Muscle of leg (tissue), 11 donors: ENCODE measurements around the gene NUBPL. TPM values are rescaled to one million over a fixed set of nuclear protein-coding genes. Genes with fewer than 3 reads are reported as not detected.

Experiments used
- DNase-seq: peaks from one replicate; pipeline ENCODE4 v3.0.0; 2013
- H3K27ac ChIP-seq: one replicate; pipeline ENCODE4 v1.5.1; 2013; ENCODE audit warnings: mild to moderate bottlenecking, low read length, control low read depth
- H3K27me3 ChIP-seq: one replicate; pipeline ENCODE4 v1.6.1; 2013; ENCODE audit warnings: low read length; ENCODE audit not compliant: control insufficient read depth, insufficient read depth
- H3K36me3 ChIP-seq: one replicate; pipeline ENCODE4 v1.6.1; 2013; ENCODE audit warnings: low read length; ENCODE audit not compliant: control insufficient read depth, insufficient read depth
- H3K4me1 ChIP-seq: one replicate; pipeline ENCODE4 v1.6.1; 2013; ENCODE audit warnings: low read length; ENCODE audit not compliant: control insufficient read depth, insufficient read depth
- H3K4me3 ChIP-seq: one replicate; pipeline ENCODE4 v1.5.1; 2013; ENCODE audit warnings: low read length, control low read depth
- H3K9me3 ChIP-seq: replicated peaks from 2 replicates; pipeline ENCODE4 v1.6.1; 2013; ENCODE audit warnings: low read depth, low read length; ENCODE audit not compliant: control insufficient read depth
- WGBS: methylation state at CpG from one replicate; pipeline ENCODE4 v1.1.5; 2013; ENCODE audit warnings: missing lambda C conversion rate; ENCODE audit not compliant: insufficient coverage; 5-methylcytosine and 5-hydroxymethylcytosine counted together
- polyA plus RNA-seq, 8 donors: library from polyadenylated mRNA; unstranded; fragments of 120-200 nt; gene quantifications; one replicate each; pipeline versions ENCODE4 v1.2.1 to v1.2.3, GENCODE V29; 2013; ENCODE audit warnings: inconsistent platforms in 1 of 8, low replicate concordance in 1 of 8; ENCODE audit not compliant: insufficient read length in 8 of 8, insufficient read depth in 1 of 8
- total RNA-seq: library from RNA; stranded (reverse); fragments of 120-200 nt; gene quantifications from one replicate; pipeline ENCODE4 v1.2.4, GENCODE V29; 2013

Gene NUBPL
- total and polyA plus RNA-seq, 9 donors, result 7.2 to 11.2 (median 8.2) TPM

DNA sequence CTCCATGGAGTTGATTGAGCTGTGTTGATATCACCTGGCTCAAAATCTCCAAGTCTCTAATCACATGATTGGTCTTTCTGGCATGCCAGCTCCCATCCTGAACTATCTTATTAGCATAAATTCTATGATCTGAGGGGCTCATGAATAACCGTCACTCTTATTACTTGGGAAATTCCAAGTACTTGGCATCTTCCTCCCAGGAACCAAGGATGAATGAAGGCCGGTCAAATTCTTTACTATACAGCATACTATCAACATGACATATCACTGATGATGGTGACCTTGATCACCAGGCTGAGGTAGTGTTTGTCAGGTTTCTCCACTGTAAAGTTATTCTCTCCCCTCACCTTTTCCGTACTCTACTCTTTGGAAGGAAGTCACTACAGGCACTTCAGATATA, 16.4 kb upstream of the NUBPL start:
- Histone ChIP-seq H3K27me3 (no peaks in the 10 kb centered on the region), H3K36me3 (no peaks in the 10 kb centered on the region), H3K9me3 (no peaks in the 10 kb centered on the region), H3K4me1 (no peaks in the 10 kb centered on the region), H3K4me3 (no peak overlapping the region), H3K27ac (no peak overlapping the region)
- no CpG with 5 or more reads among the region's 3 CpGs for WGBS
- no peak for DNase-seq

DNA sequence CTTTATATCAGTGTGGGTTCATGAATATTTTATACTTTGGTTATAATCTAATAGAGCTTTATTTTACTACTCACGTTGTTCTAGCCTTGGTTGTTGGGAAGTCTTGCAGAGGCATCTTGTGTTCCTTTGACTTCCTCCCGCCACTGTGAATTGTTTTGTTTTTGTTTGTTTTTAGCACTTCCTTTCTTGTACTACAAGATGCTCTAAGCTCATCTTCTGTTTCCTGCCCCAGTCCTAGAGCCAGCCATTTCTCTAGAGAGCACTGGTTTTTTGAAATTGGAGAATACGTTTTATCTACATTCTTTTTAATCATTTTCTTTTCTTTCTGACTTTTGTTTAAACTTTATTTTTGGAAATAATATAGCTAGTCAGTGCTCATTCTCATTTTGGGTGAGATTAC, 15.9 kb upstream of the NUBPL start:
- Histone ChIP-seq H3K36me3 (no peaks in the 10 kb centered on the region), H3K27me3 (no peaks in the 10 kb centered on the region), H3K4me3 (no peak overlapping the region), H3K27ac (no peak overlapping the region), H3K9me3 (no peaks in the 10 kb centered on the region), H3K4me1 (no peaks in the 10 kb centered on the region)
- no CpG with 5 or more reads among the region's 3 CpGs for WGBS
- DNase-seq, result peak; percentile 42

DNA sequence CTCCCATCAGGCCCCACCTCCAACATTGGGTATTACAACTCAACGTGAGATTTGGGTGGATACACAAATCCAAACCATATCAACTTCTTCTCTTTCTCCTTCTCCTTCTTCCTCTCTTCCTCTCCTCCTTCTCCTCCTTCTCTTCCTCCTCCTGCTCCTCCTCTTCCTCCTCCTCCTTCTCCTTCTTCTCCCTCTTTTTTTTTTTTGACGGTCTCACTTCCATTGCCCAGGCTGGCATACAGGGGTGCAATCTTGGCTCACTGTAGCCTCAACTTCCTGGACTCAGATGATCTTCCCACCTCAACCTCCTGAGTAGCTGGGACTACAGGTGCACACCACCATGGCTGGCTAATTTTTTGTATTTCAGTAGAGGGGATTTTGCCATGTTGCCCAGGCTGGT, 11.4 kb upstream of the NUBPL start:
- DNase-seq, result no peak
- H3K4me3 ChIP-seq, result no peak overlapping the region
- no peak overlapping the region for H3K27ac ChIP-seq
- no peaks in the 10 kb centered on the region for H3K4me1 ChIP-seq
- WGBS, result 67% methylated on average over 1 of the region's 2 CpGs
- no peaks in the 10 kb centered on the region for H3K27me3 ChIP-seq
- H3K9me3 ChIP-seq, result no peaks in the 10 kb centered on the region
- H3K36me3 ChIP-seq, result no peaks in the 10 kb centered on the region

DNA sequence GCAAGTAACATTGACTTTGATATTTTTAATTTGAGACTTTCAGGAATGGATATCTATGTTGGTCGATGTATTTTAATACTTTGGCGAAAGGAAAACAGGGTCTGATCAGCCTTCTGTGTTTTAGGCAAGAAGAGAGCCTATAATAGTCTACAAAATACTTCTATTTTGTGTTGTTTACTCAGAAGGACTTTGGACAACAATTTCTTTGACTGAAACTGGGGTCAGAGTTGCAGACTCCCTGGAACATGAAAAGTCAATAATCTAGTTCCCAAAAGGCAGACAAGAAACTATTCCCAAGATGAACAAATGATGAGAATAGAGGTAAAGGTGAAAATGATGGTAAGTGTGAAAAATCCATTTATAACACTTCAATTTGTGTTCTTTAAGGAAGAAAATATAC, 10.6 kb upstream of the NUBPL start:
- DNase-seq, result no peak
- no peaks in the 10 kb centered on the region for H3K36me3 ChIP-seq
- no peak overlapping the region for H3K4me3 ChIP-seq
- no peak overlapping the region for H3K27ac ChIP-seq
- H3K27me3 ChIP-seq, result no peaks in the 10 kb centered on the region
- no peaks in the 10 kb centered on the region for H3K9me3 ChIP-seq
- no peaks in the 10 kb centered on the region for H3K4me1 ChIP-seq
- 67% methylated on average over 1 of the region's 2 CpGs for WGBS

DNA sequence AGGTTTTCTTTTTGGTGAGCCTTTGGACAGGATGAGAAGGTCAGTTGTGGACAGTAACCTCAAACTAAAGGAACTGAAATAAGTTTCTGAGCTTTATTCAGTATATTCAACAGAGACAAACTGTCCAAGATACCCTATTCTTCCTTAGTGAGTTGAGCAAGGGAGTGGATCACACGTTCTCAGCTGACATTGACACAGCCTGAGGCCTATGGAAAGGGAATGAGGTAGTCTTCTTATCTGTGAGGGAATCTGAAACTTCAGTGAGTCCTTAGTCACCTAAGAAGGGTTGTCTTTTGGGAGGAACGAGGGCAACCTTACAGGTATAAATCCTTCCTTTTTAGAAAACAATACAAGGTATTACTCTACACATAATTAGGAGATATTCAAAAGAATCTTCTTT, 5.0 kb upstream of the NUBPL start:
- no peak for DNase-seq
- Histone ChIP-seq H3K36me3 (no peaks in the 10 kb centered on the region), H3K27ac (no peak overlapping the region), H3K4me3 (no peak overlapping the region), H3K4me1 (no peaks in the 10 kb centered on the region), H3K9me3 (no peaks in the 10 kb centered on the region), H3K27me3 (no peaks in the 10 kb centered on the region)
- no CpG with 5 or more reads among the region's 2 CpGs for WGBS

DNA sequence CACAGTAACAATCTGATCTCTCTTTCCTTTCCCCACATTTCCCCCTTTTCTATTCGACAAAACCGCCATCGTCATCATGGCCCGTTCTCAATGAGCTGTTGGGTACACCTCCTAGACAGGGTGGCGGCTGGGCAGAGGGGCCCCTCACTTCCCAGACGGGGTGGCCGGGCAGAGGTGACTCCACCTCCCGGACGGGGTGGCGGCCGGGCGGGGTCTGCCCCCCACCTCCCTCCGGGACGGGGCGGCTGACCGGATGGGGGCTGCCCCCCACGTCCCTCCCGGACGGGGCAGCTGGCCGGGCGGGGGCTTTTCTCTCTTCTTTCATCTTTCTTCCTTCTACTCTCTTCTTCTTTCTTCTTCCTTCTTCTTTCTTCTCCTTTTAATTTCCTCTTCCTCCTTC, 1.3 kb upstream of the NUBPL start:
- H3K27ac ChIP-seq, result no peak overlapping the region
- H3K36me3 ChIP-seq, result no peaks in the 10 kb centered on the region
- H3K9me3 ChIP-seq, result no peaks in the 10 kb centered on the region
- H3K4me3 ChIP-seq, result no peak overlapping the region
- 94% methylated on average over 20 of the region's 21 CpGs for WGBS
- H3K4me1 ChIP-seq, result no peaks in the 10 kb centered on the region
- no peak for DNase-seq
- H3K27me3 ChIP-seq, result no peaks in the 10 kb centered on the region

DNA sequence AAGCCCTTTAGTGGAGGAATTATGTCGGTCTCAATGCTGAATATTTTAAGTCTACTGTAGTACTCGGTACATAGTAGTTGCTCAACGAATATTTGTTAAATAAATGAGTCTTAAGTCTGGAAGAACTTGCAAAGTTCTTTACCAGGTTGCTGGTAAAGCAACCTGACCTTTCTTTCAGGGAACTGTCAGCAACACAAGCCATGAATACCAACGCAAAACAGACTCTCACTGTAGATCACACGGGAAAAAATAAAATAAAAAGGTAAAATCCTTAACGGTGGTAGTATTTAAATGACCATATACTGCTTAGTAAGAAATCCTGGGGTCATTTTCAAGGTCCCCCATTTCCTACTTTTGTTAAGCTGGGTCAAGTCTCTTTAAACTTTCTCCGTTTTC, 447 bp upstream of the NUBPL start:
- no CpG with 5 or more reads among the region's 7 CpGs for WGBS
- Histone ChIP-seq H3K27ac (peak overlapping the region; percentile 97), H3K36me3 (no peaks in the 10 kb centered on the region), H3K4me1 (no peaks in the 10 kb centered on the region), H3K27me3 (no peaks in the 10 kb centered on the region), H3K4me3 (peak overlapping the region; percentile 95), H3K9me3 (no peaks in the 10 kb centered on the region)
- no peak for DNase-seq

DNA sequence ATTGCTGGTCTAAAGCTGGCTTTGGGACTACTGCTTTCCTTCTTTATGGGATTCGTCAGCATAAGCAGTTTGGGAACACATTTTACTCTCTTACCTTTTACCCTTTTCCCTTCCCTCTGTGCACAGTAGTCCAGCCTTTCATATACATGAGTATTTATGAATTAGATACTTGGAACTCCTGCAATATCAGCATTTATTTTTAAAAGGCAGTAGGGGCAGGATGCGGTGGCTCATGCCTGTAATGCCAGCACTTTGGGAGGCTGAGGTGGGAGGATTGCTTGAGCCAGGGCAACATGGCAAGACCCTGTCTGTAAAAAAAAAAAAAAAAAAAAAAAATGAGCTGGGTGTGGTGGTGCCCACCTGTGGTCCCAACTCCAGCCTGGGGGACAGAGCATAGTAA, 3.0 kb downstream of the NUBPL start:
- Histone ChIP-seq H3K9me3 (no peaks in the 10 kb centered on the region), H3K27ac (no peak overlapping the region), H3K36me3 (peaks cover 4% of the 10 kb centered on the region), H3K27me3 (no peaks in the 10 kb centered on the region), H3K4me3 (no peak overlapping the region), H3K4me1 (no peaks in the 10 kb centered on the region)
- no peak for DNase-seq
- no CpG with 5 or more reads among the region's 2 CpGs for WGBS

DNA sequence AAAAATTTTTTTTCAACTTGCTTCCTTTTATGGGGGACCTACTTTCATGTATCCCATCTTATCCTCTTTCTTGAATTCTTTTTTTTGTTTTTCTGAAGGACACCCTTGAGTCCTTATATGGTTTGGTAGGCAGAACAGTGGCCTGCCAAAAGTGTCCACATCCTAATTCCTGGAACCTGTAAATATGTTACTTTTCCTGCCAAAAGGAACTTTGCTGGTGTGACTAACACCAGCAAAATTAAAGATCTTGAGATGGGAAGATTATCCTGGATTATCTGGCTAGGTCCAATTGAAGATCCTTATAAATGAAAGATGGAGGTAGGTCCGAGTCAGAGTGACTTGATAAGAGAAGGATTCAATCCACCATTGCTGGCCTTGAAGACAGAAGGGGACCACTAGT, 5.3 kb downstream of the NUBPL start:
- Histone ChIP-seq H3K4me3 (no peak overlapping the region), H3K9me3 (no peaks in the 10 kb centered on the region), H3K4me1 (no peaks in the 10 kb centered on the region), H3K27me3 (no peaks in the 10 kb centered on the region), H3K36me3 (peaks cover 6% of the 10 kb centered on the region), H3K27ac (no peak overlapping the region)
- no CpG with 5 or more reads among the region's 1 CpG for WGBS
- no peak for DNase-seq

DNA sequence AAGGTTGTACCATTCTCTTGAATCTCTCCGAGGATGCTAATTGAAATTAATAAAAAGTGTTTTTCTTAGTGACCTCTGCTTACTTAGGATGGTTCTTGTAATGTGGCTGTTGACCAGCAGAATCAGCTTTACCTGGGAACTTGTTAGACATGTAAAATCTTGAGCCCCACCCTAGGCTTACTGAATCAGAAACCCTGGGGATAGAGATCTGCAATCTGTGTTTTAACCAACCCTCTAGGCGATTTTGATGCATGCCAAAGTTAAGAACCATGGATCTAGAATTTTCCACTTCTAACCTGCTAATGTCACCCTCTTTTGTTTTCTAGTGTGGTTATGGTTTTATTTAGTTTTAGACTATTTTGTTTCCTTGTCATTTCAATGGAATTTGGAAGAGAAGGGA, 6.5 kb downstream of the NUBPL start:
- no peaks in the 10 kb centered on the region for H3K27me3 ChIP-seq
- no peak for DNase-seq
- no peaks in the 10 kb centered on the region for H3K4me1 ChIP-seq
- no CpG with 5 or more reads among the region's 2 CpGs for WGBS
- H3K27ac ChIP-seq, result peak overlapping the region; percentile 76
- H3K9me3 ChIP-seq, result no peaks in the 10 kb centered on the region
- H3K4me3 ChIP-seq, result no peak overlapping the region
- H3K36me3 ChIP-seq, result peaks cover 6% of the 10 kb centered on the region

DNA sequence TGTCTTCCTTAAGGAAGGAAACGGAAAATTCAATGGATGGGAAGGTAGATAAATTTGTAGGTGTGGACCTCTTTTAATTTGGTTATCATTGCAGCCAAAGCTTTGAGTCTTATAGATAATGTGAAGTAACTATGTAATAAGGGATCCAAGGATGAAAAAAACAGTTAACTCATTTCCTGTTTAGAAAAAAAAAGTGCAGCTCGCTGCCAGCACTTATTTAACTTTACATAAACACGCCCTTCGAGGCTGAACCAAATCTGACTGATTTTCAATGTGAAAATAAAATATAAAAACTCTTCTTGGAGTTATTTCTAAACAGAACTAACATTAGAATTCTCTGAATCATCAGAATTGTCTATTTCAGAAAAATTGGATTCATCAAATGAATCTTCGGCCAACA, 7.0 kb downstream of the NUBPL start:
- Histone ChIP-seq H3K4me1 (no peaks in the 10 kb centered on the region), H3K4me3 (no peak overlapping the region), H3K27me3 (no peaks in the 10 kb centered on the region), H3K27ac (peak overlapping the region; percentile 76), H3K9me3 (no peaks in the 10 kb centered on the region), H3K36me3 (peaks cover 6% of the 10 kb centered on the region)
- DNase-seq, result peak; percentile 60
- no CpG with 5 or more reads among the region's 5 CpGs for WGBS
